HCT116 (cell line): ENCODE data around the gene CBFA2T2. TPM values are rescaled to one million over a fixed set of nuclear protein-coding genes. Genes with fewer than 3 reads are reported as not detected.

Source experiments
- ATAC-seq: fragments of 200-7000 bp; cut with Tn5 transposase; 2 replicates; pipeline ENCODE4 v1.9.1; 2020; ENCODE audit warnings: mild to moderate bottlenecking, moderate library complexity
- BruUV-seq: library from RNA; stranded (reverse); fragments of 400-500 nt; replicated peaks from 2 replicates; lab custom pipeline; 2021; lab: Mats Ljungman, UMichigan
- CTCF ChIA-PET: fragments of 300-600 bp; sonication (Branson Sonifier 250); formaldehyde crosslinking; loops from one replicate; lab custom pipeline; 2021; ENCODE audit warnings: antibody characterized with exemption; lab: Charles Lee
- POLR2A ChIA-PET: fragments of 300-600, 350-600 bp; sonication (Branson Sonifier 250); formaldehyde crosslinking; loops from one replicate; lab custom pipeline; 2021; ENCODE audit warnings: antibody characterized with exemption; lab: Charles Lee
- RAD21 ChIA-PET, 2 experiments: fragments of 300-600 bp; sonication (Branson Sonifier 250); formaldehyde crosslinking; loops; one replicate each; lab custom pipeline; 2023; ENCODE audit warnings: low total read pairs in 2 of 2; ENCODE audit not compliant: uncharacterized antibody in 2 of 2, unreplicated experiment in 2 of 2, low non-redundant PET in 1 of 2; lab: Charles Lee
- DNase-seq: peaks from one replicate; pipeline ENCODE4 v3.0.0-alpha.2; 2010; ENCODE audit warnings: low read depth, low spot score
- H2AFZ ChIP-seq: fragments of 200-600 bp; shearing (Covaris generic), sonication (generic); 2 replicates; pipeline ENCODE4 v1.6.1; 2017; ENCODE audit warnings: low read depth, mixed run types, mixed read lengths, antibody characterized with exemption, low read length; ENCODE audit not compliant: poor library complexity, severe bottlenecking
- H3K27ac ChIP-seq: 2 replicates; pipeline ENCODE4 v1.5.1; 2012; ENCODE audit warnings: low read depth, low read length
- H3K27me3 ChIP-seq: fragments of 200-600 bp; sonication (generic); 2 replicates; pipeline ENCODE4 v1.6.1; 2016; ENCODE audit warnings: mixed run types, low read length, mixed read lengths; ENCODE audit not compliant: insufficient read depth
- H3K36me3 ChIP-seq, 2 experiments: fragments of 200-500 bp in 1 of 2; fragments of 200-600 bp in 1 of 2; sonication (Bioruptor generic) in 1 of 2; sonication (generic) in 1 of 2; 2 replicates each; pipeline versions ENCODE4 v1.5.1 to v1.6.1; 2014 to 2016; ENCODE audit warnings: low read length in 2 of 2, inconsistent platforms in 1 of 2, mixed read lengths in 1 of 2, mixed run types in 1 of 2; ENCODE audit not compliant: insufficient read depth in 2 of 2, control insufficient read depth in 1 of 2
- H3K4me1 ChIP-seq, 2 experiments: fragments of 200-600 bp in 1 of 2; sonication (generic) in 1 of 2; 2 replicates each; pipeline versions ENCODE4 v1.5.1 to v1.6.1; 2012 to 2017; ENCODE audit warnings: low read length in 2 of 2, inconsistent platforms in 1 of 2, mild to moderate bottlenecking in 1 of 2, mixed read lengths in 1 of 2, mixed run types in 1 of 2, moderate library complexity in 1 of 2; ENCODE audit not compliant: insufficient read depth in 2 of 2, control insufficient read depth in 1 of 2
- H3K4me2 ChIP-seq: fragments of 200-600 bp; sonication (generic); 2 replicates; pipeline ENCODE4 v1.6.1; 2017; ENCODE audit warnings: mixed run types, low read length, mixed read lengths
- H3K4me3 ChIP-seq, 2 experiments: fragments of 200-600 bp in 1 of 2; sonication (generic) in 1 of 2; replicated peaks in 1 of 2; 2 replicates each; pipeline ENCODE4 v1.5.1; 2011 to 2016; ENCODE audit warnings: low read length in 2 of 2, control low read depth in 1 of 2, low read depth in 1 of 2, mild to moderate bottlenecking in 1 of 2, mixed read lengths in 1 of 2, mixed run types in 1 of 2
- H3K79me2 ChIP-seq: fragments of 200-600 bp; sonication (generic); 2 replicates; pipeline ENCODE4 v1.6.1; 2017; ENCODE audit warnings: mild to moderate bottlenecking, mixed run types, low read length, moderate library complexity, mixed read lengths; ENCODE audit not compliant: insufficient read depth
- H3K9ac ChIP-seq: fragments of 200-600 bp; sonication (generic); 2 replicates; pipeline ENCODE4 v1.6.1; 2016; ENCODE audit warnings: low read length, mixed read lengths
- H3K9me2 ChIP-seq: fragments of 200-600 bp; sonication (generic), shearing (Covaris generic); 2 replicates; pipeline ENCODE4 v1.6.1; 2017; ENCODE audit warnings: mixed run types, mild to moderate bottlenecking, moderate library complexity; ENCODE audit not compliant: insufficient read depth
- H3K9me3 ChIP-seq, 2 experiments: fragments of 200-500 bp in 1 of 2; fragments of 200-600 bp in 1 of 2; sonication (Bioruptor generic) in 1 of 2; sonication (generic) in 1 of 2; 2 replicates each; pipeline ENCODE4 v1.6.1; 2014 to 2017; ENCODE audit warnings: low read length in 2 of 2, mixed read lengths in 2 of 2, inconsistent platforms in 1 of 2, low read depth in 1 of 2, mild to moderate bottlenecking in 1 of 2, mixed run types in 1 of 2, moderate library complexity in 1 of 2; ENCODE audit not compliant: control insufficient read depth in 1 of 2, insufficient read depth in 1 of 2
- H4K20me1 ChIP-seq: fragments of 200-600 bp; sonication (generic), shearing (Covaris generic); 2 replicates; pipeline ENCODE4 v1.6.1; 2017; ENCODE audit warnings: mixed run types, mild to moderate bottlenecking, moderate library complexity; ENCODE audit not compliant: insufficient read depth
- ATF3 ChIP-seq: IDR thresholded peaks from 2 replicates; pipeline ENCODE4 v1.6.1; 2012
- CBX3 ChIP-seq: IDR thresholded peaks from 2 replicates; pipeline ENCODE4 v1.6.1; 2012; ENCODE audit warnings: low read depth
- CEBPB ChIP-seq: IDR thresholded peaks from 2 replicates; pipeline ENCODE4 v1.6.1; 2012; ENCODE audit warnings: low read depth
- EGR1 ChIP-seq: IDR thresholded peaks from 2 replicates; pipeline ENCODE4 v1.6.1; 2012; ENCODE audit warnings: low read depth
- ELF1 ChIP-seq: IDR thresholded peaks from 2 replicates; pipeline ENCODE4 v1.6.1; 2012; ENCODE audit warnings: low read depth, borderline replicate concordance
- EZH2 ChIP-seq: fragments of 200-600 bp; sonication (generic); IDR thresholded peaks from 2 replicates; pipeline ENCODE4 v1.6.1; 2017; ENCODE audit warnings: antibody characterized with exemption, mixed run types
- EZH2phosphoT487 ChIP-seq: fragments of 200-600 bp; IDR thresholded peaks from 2 replicates; pipeline ENCODE4 v1.6.1; 2018; ENCODE audit warnings: antibody characterized with exemption, borderline replicate concordance
- JUND ChIP-seq: IDR thresholded peaks from 2 replicates; pipeline ENCODE4 v1.6.1; 2012
- MAX ChIP-seq: IDR thresholded peaks from 2 replicates; pipeline ENCODE4 v1.6.1; 2012
- POLR2A ChIP-seq: IDR thresholded peaks from 2 replicates; pipeline ENCODE4 v1.7.0; 2011; ENCODE audit warnings: borderline replicate concordance; ENCODE audit not compliant: insufficient read depth, insufficient read length; ENCODE audit errors: extremely low read depth
- RAD21 ChIP-seq: IDR thresholded peaks from 2 replicates; pipeline ENCODE4 v1.6.1; 2012; ENCODE audit warnings: low read depth, mild to moderate bottlenecking
- SIN3A ChIP-seq: IDR thresholded peaks from 2 replicates; pipeline ENCODE4 v1.6.1; 2012; ENCODE audit warnings: low read depth
- SP1 ChIP-seq: IDR thresholded peaks from 2 replicates; pipeline ENCODE4 v1.6.1; 2012; ENCODE audit warnings: low read depth
- SRF ChIP-seq: IDR thresholded peaks from 2 replicates; pipeline ENCODE4 v1.6.1; 2012; ENCODE audit warnings: low read depth
- TCF7L2 ChIP-seq: IDR thresholded peaks from 2 replicates; pipeline ENCODE4 v1.7.0; 2011; ENCODE audit warnings: borderline replicate concordance, inconsistent platforms; ENCODE audit not compliant: insufficient read depth, insufficient read length; ENCODE audit errors: extremely low read depth
- YY1 ChIP-seq: IDR thresholded peaks from 2 replicates; pipeline ENCODE4 v1.6.1; 2011; ENCODE audit warnings: low read length, low read depth, moderate library complexity, mild to moderate bottlenecking; ENCODE audit not compliant: insufficient replicate concordance; ENCODE audit errors: extremely low read depth
- ZFX ChIP-seq: fragments of 450-650 bp; IDR thresholded peaks from 2 replicates; pipeline ENCODE4 v1.6.1; 2017
- ZNF274 ChIP-seq: fragments of 200-500 bp; sonication (Bioruptor generic); IDR thresholded peaks from 2 replicates; pipeline ENCODE4 v1.6.1; 2014; ENCODE audit warnings: mild to moderate bottlenecking, low read depth, low read length, inconsistent platforms
- intact Hi-C: fragments of 100-400 bp; cut with micrococcal nuclease; formaldehyde crosslinking; loops from 2 replicates; pipeline ENCODE4 v1.10.0; 2022
- total RNA-seq: library from RNA; stranded (reverse); gene quantifications from one replicate; pipeline ENCODE4 v1.2.1, GENCODE V29; 2021; ENCODE audit not compliant: unreplicated experiment
- TF ChIP-seq, protein P1 (sequence below): IDR thresholded peaks from 2 replicates; pipeline ENCODE4 v1.6.1; 2012; ENCODE audit warnings: low read depth
- TF ChIP-seq, protein P2 (sequence below), 3 experiments: fragments of 200-600 bp in 1 of 3; sonication (generic) in 1 of 3; IDR thresholded peaks in 2 of 3; conservative IDR thresholded peaks in 1 of 3; 2 replicates each; pipeline ENCODE4 v1.5.1; 2012 to 2017; ENCODE audit warnings: low read depth in 2 of 3, low read length in 2 of 3, antibody characterized with exemption in 1 of 3, borderline replicate concordance in 1 of 3, control low read depth in 1 of 3, mild to moderate bottlenecking in 1 of 3, mixed read lengths in 1 of 3, mixed run types in 1 of 3, moderate library complexity in 1 of 3; ENCODE audit not compliant: insufficient read depth in 1 of 3

The CBFA2T2 gene
- total RNA-seq, 1 experiment from 2014 or later: 8.0 TPM

DNA sequence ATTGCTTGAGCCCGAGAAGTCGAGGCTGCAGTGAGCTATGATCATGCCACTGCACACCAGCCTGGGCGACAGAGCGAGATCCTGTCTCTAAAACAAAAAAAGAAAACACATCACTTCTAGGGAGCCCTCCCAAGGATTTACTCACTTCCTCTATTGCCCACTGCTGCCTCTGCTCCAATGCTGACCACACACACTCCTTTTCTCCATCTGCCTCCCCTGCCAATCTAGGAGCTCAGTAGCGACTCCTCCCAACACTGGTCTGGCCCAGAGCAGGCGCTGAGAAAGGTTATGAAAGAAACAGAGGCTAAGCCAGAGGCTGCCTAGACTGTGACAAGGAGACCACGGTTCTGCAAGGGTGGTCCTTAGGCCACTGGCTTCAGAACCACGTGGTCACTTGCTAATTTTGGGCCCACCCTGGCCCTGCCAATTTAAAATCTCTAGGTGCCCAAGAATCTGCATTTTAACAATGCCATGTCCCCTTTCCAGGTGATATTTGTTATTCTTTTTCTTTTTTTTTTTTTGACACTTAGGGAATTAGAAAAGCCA is 197.5 kb downstream of the CBFA2T2 start:
- H3K9me3 ChIP-seq: no peaks in the 10 kb centered on the region
- intact Hi-C loops: no loop called here
- RAD21 ChIA-PET: no interaction called here
- no peaks in the 10 kb centered on the region for H4K20me1 ChIP-seq
- no peak overlapping the region for H3K4me2 ChIP-seq
- BruUV-seq: no TSS peak
- POLR2A ChIA-PET: no interaction called here
- no peak for ATAC-seq
- no peak overlapping the region for H3K27ac ChIP-seq
- H3K9ac ChIP-seq: 0 out of 2 replicates have a peak overlapping the region, but pooled peaks have one; percentile 36
- H3K27me3 ChIP-seq: no peaks in the 10 kb centered on the region
- peaks cover 29% of the 10 kb centered on the region for H3K79me2 ChIP-seq
- TF ChIP-seq SP1 (no peak), EGR1 (no peak), CEBPB (no peak), CBX3 (no peak), ATF3 (no peak), ELF1 (no peak), POLR2A (no peak), YY1 (no peak), TCF7L2 (no peak), SIN3A (no peak), RAD21 (no peak), MAX (no peak), EZH2phosphoT487 (no peak), SRF (no peak), ZNF274 (no peak), EZH2 (no peak), ZFX (no peak), JUND (no peak)
- TF ChIP-seq, protein P1, sequence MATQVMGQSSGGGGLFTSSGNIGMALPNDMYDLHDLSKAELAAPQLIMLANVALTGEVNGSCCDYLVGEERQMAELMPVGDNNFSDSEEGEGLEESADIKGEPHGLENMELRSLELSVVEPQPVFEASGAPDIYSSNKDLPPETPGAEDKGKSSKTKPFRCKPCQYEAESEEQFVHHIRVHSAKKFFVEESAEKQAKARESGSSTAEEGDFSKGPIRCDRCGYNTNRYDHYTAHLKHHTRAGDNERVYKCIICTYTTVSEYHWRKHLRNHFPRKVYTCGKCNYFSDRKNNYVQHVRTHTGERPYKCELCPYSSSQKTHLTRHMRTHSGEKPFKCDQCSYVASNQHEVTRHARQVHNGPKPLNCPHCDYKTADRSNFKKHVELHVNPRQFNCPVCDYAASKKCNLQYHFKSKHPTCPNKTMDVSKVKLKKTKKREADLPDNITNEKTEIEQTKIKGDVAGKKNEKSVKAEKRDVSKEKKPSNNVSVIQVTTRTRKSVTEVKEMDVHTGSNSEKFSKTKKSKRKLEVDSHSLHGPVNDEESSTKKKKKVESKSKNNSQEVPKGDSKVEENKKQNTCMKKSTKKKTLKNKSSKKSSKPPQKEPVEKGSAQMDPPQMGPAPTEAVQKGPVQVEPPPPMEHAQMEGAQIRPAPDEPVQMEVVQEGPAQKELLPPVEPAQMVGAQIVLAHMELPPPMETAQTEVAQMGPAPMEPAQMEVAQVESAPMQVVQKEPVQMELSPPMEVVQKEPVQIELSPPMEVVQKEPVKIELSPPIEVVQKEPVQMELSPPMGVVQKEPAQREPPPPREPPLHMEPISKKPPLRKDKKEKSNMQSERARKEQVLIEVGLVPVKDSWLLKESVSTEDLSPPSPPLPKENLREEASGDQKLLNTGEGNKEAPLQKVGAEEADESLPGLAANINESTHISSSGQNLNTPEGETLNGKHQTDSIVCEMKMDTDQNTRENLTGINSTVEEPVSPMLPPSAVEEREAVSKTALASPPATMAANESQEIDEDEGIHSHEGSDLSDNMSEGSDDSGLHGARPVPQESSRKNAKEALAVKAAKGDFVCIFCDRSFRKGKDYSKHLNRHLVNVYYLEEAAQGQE: no peak
- TF ChIP-seq, protein P2, sequence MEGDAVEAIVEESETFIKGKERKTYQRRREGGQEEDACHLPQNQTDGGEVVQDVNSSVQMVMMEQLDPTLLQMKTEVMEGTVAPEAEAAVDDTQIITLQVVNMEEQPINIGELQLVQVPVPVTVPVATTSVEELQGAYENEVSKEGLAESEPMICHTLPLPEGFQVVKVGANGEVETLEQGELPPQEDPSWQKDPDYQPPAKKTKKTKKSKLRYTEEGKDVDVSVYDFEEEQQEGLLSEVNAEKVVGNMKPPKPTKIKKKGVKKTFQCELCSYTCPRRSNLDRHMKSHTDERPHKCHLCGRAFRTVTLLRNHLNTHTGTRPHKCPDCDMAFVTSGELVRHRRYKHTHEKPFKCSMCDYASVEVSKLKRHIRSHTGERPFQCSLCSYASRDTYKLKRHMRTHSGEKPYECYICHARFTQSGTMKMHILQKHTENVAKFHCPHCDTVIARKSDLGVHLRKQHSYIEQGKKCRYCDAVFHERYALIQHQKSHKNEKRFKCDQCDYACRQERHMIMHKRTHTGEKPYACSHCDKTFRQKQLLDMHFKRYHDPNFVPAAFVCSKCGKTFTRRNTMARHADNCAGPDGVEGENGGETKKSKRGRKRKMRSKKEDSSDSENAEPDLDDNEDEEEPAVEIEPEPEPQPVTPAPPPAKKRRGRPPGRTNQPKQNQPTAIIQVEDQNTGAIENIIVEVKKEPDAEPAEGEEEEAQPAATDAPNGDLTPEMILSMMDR (IDR thresholded peaks at IDR 0.05 in 2 of 3, conservative IDR thresholded peaks at IDR 0.05 in 1 of 3; ENCODE audit: borderline replicate concordance in 1 of 3, insufficient read depth in 1 of 3, low read depth in 2 of 3, low read length in 2 of 3): no peak
- TF ChIP-seq, all 23 proteins: peak for 0
- no peak for DNase-seq
- CTCF ChIA-PET: no interaction called here
- no peak overlapping the region for H3K4me3 ChIP-seq
- no peaks in the 10 kb centered on the region for H3K36me3 ChIP-seq
- peak overlapping the region; percentile 26 for H2AFZ ChIP-seq
- peaks cover 13 to 35% of the 10 kb centered on the region in 2 experiments for H3K4me1 ChIP-seq
- no peaks in the 10 kb centered on the region for H3K9me2 ChIP-seq
